Stimulated activated CD4-positive, alpha-beta T cell treated with anti-CD3 and anti-CD28 coated beads, Interleukin-1b, Interleukin-23, amount 100 ng/mL, for 1 hour (primary cell): ENCODE results near the gene ZNF598.

Experiments
- DNase-seq, 2 donors: peaks; one replicate each; pipeline ENCODE4 v3.0.0-alpha.2; 2020; ENCODE audit warnings: low read depth in 2 of 2

The ZNF598 gene

DNA sequence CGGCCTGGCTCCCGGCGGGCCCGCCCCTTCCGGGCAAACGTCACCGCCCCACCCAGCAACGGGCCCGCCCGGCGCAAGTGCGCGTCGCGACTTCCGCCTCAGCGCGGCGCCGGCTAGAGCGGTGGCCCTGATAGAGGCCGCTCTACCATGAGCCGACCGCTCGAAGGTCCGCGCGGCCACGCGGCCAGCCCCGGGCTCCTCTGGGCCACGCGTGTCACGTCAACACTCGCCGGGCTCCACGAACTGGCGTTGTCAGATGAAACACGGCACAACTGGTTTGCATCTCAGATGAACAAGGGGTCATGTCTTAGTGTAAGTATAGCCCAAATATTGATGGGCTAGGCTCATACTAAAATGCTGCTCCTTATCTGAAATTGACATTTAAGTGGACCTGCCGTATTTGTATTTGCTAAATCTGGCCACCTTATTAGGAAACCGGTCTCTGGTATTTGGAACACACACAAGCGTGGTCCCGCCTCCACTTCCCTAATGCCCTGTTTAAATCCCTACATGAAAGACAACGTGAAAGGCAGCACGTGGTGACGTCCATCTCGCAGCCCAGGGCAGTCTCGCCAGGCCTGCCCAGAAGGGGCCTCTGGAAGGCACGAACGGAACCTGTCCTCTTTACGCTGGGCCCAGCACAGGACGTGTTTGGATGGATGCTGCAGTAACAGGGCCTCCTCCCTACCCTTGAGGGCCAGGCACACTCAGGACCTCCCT, at the start of gene ZNF598:
Gene ZNF598 (minus strand): TSS at position 31 of the 720 bp plus-strand sequence.
- DNase-seq: peak; percentile 32 to 65

DNA sequence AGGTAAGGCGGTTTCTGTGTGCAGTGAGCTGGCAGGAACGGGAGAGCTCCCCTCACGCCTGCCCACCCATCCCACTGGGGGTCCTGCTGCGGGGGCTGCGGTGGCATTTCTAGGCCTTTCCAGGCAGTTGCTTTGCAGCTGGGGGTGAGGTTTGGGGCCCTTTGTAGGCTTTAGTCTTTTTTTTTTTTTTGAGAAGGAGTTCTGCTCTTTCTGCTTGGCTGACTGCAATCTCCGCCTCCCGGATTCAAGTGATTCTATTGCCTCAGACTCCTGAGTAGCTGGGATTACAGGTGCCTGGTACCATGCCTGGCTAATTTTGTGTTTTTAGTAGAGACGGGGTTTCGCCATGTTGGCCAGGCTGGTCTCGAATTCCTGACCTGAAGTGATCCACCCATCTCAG, 49.3 kb upstream of the ZNF598 start:
- DNase-seq: no peak

DNA sequence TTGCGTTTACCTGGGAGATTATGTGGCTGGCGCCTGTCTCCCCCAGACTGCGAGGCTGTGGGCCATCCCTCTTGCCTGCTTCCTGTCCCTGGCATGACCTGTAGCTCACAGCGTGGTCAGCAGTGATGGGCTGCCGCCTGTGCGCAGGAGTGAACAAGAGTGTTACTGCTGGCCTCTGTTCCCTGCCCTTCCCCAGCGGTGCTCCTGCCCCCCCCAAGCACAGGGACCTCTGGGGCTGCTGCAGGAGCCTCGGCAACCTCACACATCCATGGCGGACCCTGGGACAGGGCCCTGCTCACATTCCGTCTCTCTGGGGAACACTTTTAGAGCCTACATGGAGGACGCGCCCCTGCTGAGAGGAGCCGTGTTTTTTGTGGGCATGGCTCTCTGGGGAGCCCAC, 48.8 kb upstream of the ZNF598 start:
- no peak for DNase-seq

DNA sequence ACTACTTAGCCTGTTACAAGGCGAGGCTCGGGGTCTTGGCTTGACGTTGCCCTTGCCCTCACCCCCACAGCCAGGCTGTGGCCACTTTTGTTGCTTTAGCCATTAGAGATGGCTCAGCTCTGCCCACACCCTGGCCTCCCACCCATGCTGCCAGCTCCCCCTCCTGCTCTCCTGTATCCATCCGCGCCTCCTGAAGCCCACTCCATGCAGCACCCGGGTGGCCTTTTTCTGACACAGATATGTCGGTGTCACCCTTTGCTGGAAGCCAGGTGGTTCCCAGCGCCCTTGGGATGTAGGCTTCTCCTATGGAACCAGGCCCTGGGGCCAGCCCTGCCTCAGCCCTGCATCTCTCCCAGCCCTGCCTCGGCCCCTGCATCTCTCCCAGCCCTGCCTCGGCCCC, 47.8 kb upstream of the ZNF598 start:
- DNase-seq: no peak

DNA sequence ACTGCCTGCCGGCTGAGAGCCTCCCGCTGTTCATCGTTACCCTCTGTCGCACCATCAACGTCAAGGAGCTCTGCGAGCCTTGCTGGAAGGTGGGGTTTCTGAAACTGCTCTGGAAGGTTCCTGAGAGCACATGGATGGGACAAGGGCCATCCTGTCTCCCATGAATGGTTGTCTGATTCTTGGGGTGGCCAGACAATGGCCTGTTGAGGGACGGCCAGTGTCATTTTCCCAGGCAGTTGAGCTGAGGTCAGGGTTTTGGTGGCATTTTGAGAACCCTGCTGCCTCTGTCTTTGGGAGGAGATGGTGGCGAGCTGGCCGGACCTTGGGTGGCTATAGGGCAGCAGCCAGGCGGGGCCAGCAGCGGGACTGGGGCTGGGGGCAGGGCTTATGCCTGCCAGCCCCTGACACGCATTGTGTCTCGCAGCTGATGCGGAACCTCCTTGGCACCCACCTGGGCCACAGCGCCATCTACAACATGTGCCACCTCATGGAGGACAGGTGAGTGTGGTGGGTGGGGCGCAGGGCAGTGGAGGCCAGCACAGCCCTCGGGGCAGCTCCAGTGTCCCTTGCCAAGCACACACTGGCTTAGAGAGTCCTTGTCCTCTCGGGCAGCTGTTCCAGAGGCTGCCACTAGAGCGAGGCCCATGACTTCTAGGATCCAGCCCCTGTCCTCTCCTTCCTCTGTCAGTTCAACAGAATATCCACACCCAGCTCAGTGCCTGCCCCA, 47.2 kb upstream of the ZNF598 start:
- DNase-seq: no peak

DNA sequence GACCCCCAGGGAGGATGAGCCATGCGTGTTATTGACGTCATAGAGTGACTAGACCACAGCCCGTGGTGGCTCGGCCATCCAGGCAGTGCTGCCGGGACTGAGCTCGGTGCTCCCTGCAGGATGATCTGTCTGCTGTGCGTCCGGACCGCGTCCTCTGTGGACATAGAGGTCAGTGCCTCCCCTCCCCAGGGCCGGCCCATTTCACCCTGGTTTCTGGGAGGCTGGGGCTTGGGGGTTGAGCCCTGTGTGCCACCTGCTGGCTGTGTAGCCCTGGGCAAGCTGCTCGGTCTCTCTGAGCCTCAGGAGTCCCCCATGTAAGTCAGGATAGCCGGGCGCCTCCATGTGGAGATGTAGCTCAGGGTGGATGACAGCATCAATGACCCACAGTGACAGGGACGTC, 46.5 kb upstream of the ZNF598 start:
- no peak for DNase-seq

DNA sequence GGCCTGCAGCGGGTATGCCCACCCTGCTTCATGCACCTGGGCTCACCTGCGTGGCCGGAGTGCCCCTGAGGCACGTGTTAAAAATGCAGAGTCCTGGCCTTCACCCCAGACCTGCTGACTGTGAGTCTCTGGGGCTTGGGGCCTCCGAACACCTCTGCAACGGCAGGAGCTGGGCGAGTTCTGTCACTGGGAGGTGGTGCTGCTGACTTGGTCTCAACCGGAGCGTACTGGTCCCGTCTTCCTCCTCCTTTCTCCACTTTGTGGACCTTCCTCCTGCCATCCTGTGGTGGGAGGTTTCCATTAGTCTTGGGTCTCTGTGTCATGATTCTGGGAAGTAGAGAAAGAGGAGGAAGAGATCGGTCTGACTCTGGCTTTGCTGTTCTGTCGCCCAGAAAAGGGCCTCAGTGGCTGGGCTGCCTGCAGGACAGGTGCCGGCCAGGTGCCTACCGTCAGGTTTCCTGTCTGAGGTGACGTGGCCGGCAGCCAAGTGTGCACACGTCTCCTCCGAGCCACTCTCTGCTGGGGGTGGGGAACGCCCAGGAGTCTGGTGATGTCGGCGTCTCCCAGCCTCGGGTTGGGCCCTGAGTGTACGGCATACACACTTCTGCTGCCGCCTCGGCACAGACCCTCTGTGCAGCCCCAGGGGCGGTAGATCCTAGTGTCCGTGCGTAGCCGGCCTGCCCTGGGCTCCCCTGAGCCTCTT, 45.1 kb upstream of the ZNF598 start:
- no peak for DNase-seq

DNA sequence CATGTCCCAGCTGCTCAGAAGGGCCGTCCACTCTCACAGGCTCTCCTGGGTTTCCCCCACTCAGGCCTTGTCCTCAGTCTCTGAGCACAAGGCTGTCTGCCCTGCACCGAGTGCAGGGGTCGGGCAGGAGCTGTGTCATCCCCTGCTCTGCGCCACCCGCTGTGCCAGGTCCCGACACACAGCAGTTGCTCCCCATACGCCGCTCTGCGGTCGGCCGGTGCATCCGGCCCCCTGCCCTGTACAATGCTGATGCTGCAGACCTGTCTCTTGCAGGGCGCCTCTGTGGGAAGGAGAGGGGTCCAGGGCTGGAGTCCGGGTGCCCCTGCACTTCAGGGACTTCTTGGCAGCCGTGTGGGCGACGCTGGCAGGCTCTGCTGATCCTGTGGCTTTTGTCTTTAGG, 44.3 kb upstream of the ZNF598 start:
- no peak for DNase-seq

DNA sequence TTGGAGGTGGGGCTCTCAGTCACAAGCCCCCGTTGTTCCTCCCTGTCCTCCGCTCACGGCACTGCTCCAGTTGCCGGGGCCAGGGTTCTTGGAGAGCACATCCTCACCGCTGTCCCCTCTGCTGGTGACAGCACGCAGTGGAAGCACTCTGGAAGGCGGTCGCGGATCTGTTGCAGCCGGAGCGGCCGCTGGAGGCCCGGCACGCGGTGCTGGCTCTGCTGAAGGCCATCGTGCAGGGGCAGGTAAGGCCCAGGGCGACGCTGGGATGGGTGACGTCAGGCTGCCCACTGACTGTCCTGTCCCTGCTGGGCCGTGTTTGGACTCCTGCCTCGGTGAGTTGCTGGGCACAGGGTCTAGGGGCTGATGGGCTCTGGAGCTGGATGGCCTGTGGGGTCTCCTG, 43.6 kb upstream of the ZNF598 start:
- no peak for DNase-seq

DNA sequence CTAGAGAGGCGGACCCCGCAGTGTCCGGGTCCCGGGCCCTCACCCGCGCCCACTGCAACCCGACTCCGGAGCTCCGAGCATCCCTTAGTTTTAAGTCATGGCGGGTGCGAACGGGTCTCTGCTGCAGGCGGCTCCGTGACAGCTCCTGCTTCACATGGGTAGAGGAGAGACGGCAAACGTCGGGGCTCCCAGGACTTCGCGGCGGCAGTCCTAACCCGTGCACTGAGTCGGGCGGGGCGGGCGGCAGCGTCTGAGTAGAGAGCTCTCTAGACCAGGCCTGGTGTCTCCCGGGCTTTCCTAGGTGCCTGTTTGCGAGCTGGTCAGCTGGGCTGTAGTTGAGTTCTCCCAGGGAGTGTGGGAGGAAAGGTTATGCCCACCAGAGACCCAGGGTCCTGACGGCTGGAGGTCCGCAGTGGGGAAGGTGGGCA, 38.5 kb upstream of the ZNF598 start:
- DNase-seq: no peak

DNA sequence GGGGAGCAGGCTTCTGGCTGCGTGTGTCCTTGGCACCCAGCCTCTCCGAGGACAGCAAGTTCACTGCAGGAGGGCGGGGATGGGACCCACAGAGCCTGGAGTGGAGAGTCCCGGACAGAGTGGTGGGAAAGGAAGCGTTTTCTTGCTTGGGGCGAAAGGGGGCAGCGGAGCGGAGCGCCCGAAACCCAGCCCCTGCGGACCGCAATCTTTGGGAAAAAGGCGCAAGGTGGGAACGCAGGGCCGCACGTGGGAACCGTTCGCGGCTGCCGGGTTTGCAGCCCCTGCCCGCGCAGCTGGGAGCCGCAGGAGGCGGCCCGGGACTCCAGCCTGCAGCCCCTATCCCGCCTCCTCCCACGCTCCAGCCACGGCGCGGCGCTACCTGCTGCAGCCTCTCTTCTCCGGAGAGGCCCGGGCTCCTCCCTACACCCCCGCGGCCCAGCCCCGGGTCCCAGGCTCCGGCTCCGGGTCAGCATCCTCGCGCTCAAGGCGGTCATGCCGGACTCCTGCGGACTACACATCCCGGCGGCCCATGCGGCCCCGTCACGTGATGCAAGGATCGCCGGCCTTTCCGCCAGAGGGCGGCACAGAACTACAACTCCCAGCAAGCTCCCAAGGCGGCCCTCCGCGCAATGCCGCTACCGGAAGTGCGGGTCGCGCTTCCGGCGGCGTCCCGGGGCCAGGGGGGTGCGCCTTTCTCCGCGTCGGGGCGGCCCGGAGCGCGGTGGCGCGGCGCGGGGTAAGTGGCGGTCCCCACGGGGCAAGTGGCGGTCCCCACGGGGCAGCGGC, 37.9 kb upstream of the ZNF598 start, which contains the start of the genes NTHL1 and TSC2:
Gene NTHL1 (minus strand): TSS at position 505 of the 786 bp plus-strand sequence. CDS start 11 bp downstream, at position 494.
Gene TSC2 (plus strand): TSS at position 656 of the 786 bp plus-strand sequence. CDS start 631 bp downstream, outside the sequence.
- DNase-seq: peak; percentile 75 to 79

DNA sequence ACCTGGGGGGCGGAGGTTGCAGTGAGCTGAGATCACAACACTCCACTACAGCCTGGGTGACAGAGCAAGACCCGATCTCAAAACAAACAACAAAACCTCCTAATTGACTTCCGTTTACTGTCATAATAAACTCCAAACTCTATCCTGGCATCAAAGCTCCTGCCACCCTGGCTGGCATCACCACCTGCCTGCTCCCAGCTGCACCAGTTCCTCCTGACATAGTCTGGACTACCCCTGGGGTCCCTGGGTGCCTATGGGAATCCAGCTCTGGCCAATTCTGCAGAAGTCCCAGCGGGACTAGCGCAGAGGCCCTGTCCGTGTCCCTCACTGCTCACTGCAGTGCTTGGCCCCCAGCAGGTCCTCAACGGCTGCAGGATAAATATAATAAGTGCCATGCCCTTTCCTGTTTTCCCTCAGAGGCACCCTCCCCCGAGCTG, 37.3 kb upstream of the ZNF598 start:
- DNase-seq: no peak

DNA sequence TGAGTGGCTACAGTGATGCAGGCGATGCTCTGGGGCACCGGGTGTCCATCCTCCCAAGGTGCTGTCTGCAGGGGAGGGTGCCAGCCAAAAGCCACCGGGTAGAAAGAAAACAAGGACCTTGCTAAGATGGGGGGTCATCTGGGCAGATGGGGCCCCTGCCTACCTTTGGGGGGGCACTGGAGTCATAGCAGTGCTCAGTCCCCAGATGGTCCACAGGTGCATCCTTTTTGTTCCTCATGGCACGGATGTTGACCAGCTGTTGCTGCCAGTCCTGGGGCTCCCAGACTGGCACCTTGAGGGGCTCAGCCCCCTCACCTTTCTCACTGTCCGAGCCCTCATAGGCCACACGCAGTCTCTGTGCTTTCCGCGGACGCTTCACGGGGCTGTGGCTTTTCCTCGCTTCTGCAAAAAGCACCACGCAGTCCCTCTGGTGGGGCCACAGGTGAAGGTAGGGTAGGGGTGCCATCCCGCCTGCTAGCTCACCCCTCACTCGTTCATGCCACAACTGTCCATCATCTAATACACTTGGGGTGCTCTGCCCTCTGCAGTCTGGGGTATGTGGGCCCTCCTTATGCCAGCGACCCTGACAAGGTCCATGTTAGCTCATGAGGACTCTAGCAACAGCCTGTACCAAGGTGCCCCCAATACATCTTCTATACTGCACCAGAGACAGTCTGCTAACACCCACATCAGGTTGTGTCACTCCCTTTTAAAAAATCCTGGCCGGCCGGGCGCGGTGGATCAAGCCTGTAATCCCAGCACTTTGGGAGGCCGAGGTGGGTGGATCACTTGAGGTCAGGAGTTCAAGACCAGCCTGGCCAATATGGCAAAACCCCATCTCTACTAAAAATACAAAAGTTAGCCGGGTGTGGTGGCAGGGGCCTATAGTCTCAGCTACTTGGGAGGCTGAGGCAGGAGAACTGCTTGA, 36.6 kb upstream of the ZNF598 start:
- DNase-seq: no peak

DNA sequence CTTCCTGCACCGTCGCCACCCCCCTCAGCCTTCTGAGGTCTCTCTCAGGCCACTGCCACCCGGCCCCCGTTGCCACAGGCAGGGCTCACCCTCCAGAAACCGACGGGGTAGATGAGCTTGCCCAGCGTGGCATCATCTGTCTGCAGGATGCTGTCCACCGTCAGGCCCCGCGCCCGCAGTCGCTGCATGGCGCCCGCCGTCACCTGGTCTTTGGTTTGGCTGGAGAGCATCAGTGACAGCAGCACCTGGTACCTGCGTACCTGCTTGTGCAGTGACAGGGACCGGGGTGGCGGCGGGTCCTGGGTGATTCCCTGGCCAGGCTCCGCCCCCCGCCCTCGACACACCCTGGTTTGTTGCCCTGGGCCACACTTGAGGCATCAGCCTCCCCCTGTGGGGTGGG, 34.9 kb upstream of the ZNF598 start:
- DNase-seq: no peak

DNA sequence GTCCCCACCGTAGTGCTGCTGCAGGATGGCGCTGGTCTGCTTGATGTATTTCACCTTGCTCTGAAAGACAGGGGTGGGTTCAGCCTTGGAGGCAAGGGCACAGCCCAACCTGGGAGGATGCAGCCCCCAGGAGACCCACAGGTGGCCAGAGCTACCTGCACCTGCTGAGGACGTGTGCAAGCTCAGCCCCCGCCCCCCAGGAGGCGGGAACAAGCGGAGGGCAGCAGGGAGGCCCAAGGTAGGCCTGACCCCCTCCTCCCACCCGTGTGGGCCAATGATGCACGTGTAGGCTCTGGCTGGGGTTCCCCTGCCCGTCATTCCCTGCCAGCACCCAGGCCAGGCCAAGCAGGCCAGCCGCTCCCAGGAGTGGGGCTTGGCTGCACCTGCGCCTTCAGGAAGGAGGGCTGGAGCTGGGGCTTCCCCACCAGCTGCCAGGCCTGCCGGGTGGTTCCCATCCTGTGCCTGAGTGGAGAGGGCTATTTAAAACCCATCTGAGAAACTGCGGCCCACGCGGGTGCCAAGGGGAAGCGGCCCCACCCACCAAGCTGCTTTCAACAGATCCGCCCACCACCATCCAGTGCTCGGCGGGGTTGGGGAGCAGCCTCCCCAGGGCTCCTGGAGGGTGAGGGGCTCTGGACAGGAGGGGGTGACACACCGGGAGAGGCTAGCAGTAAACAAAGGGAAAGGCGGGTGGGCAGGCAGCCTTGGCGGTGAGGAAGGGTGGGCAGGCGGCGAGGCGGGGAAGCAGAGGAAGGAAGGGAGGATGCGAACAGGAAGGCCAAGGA, 34.2 kb upstream of the ZNF598 start:
- no peak for DNase-seq

DNA sequence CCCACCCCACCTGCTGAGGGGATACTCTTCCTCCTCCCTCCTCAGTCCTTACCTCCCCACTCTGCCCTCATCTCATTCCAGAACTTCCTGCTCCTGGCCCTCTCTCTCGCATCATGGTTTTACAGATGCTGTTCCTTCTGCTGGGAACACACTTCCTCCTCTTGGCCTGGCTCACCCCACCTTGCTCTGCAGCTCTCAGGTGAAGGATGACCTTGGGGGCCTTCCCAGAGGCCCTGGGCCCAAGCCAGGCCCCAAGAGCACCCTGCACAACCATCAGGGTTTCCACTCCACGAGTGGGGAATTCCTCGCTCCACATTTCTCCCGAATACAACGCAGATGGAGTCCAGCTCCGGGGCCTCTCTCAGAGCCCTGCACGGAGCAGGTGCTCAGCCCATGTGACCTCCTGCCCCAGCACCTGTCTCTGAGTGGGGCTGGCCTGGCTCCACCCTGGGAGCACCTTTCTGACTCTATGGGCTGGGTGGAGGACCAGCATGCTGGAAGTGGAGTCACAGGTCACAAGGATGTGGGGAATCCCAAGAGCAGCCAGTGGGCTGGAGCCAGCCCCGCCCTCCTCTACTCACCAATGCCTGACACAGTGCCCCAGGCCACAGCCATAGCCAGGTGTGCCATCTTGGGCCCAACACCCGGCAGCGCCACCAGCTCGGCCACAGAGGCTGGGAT, 33.5 kb upstream of the ZNF598 start:
- no peak for DNase-seq

DNA sequence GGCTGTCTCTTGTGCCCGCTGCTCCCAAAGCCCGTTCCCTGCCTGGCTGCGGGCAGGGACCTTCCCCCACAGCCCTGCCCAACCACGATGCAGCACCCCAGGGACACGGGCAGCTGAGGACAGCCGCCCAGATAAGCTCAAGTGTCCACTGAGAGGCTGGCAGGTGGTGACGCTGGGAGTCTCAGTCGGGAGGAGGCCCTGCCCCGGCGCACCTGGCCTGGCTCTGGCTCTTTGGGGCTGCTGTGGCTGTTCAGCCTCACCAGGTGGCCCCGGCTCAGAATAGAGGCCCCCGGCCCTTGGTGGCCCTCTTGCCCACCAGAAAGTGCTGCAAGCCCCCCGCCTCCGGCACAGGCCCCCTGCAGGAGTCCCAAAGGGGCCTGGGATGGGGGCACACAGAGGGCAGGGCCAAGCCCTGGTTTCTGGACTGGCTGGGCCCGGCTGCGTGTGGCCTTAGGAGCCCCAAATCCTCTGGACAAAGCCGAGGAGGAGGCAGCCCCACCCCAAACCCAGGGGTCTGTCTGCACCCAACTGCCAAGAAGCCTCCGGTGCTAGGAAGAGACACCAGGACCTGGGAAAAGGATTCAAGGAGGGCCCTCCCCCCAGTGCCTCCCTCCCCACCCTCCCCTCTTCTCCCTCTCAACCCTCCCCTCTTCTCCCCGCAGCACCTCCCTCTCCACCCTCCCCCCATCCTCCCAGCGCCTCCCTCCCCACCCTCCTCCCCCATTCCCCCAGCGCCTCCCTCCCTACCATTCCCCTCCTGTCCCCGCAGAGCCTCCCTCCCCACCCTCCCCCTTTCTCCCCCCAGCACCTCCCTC, 32.8 kb upstream of the ZNF598 start:
- no peak for DNase-seq

DNA sequence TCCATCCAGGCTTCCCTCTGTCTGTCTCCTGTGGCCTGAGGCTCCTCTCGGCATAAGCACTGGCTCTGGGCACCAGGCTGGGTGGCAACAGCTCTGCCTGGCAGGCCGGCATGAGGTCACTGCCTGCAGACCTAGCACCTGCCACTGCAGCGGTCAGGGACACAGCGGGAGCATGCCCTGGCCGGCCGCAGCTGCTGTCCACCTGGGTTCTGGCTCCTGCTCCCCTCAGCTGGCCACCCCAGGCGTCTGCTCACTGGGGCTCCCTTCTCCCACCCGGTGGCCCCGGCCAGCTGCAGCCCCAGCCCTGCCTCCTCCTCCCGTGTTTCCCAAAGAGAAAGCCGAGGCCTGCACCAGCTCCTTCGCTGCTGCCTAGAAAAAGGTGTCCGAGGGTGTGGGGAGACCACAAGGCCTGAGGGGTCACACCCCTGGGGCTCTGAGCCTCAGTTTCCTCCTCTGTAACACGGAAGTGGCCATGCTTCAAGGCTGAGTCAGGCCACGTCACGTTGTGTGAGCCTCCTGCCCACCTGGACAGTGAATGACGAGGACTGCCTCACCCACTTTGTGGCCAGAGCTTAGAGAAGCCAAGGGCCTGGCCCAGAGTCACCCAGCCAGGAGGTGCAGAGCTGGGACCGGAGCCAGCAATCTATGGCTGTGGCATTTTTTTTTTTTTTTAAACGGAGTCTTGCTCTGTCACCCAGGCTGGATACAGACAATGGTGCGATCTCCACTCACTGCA, 31.3 kb upstream of the ZNF598 start:
- DNase-seq: no peak
